NCI-H524 (cell line): ENCODE results near the gene AXDND1.
"Not testable (repeated sequence)": the region's sequence is repeated elsewhere in the genome, so short reads cannot be mapped to it uniquely, and the experiment has no call there.

ENCODE experiments used
- DNase-seq, 2 experiments: peaks; one replicate each; lab custom pipeline; 2025; lab: John Stamatoyannopoulos, UW

AXDND1 gene

DNA sequence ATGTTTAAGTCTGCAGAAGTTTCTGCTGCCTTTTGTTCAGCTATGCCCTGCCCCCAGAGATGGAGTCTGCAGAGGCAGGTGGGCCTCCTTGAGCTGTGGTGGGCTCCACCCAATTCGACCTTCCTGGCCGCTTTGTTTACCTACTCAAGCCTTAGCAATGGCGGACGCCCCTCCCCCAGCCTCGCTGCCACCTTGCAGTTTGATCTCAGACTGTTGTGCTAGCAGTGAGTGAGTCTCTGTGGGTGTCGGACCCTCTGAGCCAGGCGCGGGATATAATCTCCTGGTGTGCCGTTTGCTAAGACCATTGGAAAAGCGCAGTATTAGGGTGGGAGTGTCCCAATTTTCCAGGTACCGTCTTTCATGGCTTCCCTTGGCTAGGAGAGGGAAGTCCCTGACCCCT lies 99.9 kb downstream of the AXDND1 start:
- not testable (repeated sequence) for DNase-seq

DNA sequence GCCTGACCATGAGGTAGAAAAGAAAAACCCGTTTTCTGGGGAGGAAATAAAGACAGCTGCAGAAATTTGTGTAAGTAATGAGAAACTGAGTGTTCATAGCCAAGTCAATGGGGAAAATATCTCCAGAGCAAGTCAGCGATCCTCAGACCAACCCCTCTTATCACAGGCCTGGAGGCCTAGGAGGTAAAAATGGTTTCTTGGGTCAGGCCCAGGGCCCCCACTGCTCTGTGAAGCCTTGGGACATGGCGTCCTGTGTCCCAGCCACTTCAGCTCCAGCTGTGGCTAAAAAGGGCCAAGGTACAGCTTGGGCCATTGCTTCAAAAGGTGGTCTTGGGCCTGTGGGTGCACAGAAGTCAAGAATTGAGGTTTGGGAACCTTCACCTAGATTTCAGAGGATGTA lies 108.9 kb downstream of the AXDND1 start:
- no peak for DNase-seq

DNA sequence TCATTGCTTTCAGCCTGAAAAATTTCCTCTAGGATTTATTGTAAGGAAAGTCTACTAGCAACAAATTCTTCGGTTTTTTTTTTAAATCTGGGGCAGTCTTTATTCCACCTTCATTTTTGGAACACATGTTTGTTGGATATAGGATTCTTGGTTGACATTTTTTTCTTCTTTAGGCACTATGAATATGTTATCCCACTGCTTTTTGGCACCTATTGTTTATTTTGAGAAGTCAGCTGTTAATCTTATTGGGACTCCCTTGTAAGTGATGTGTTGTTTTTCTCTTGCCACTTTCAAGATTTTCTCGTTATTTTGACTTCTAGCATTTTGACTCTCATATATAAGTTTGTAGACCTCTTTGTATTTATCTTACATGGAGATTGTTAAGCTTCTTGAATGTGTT lies 110.7 kb downstream of the AXDND1 start:
- DNase-seq: no peak

DNA sequence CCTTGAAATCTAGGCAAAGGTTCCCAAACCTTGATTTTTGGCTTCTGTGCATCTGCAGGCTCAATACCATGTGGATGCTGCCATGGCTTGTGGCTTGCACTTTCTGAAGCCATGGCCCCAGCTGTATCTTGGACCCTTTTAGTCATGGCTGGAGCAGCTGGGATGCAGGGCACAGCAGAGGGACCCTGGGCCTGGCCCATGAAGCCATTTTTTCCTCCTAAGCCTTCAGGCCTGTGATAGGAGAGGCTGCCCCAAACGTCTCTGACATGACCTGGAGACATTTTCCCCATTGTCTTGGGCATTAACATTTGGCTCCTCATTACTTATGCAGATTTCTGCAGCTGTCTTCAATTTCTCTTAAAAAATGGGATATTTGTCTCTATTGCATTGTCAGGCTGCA lies 112.6 kb downstream of the AXDND1 start:
- no peak for DNase-seq

DNA sequence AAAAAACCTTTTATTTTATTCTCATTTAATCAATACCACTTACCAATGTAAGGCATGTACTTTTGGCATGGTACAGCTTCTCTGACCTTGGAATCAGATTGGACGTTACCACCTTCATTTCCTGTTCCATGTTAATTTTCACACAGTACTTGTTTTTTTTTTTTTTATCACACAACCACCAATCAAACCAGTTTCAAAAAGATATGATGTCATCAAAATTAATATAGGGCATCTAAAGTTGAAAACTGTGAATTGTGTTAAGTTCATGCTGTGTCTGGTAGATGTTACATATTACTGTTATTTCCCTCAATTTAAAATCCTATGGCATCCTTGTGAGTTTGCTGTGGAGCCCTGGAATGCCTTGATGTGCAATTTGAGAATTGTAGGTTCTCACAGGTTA lies 124.8 kb downstream of the AXDND1 start:
- DNase-seq: no peak

DNA sequence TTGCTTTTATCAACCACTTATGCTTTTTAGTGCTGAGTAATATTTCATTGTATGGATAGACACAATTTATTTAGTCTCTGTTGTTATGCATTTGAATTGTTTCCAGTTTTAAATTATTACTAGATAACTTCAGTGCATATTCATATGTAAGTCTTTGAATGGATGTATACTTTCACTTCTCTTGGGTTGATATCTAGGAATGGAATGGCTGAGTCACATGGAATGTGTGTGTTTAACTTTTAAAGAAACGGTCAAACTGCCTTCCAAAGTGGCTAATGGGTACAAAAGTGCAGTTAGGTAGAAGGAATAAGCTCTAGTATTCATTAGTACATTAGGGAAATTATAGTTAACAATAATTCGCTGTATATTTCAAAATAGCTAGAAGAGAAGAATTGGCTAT lies 127.6 kb downstream of the AXDND1 start:
- DNase-seq: no peak

DNA sequence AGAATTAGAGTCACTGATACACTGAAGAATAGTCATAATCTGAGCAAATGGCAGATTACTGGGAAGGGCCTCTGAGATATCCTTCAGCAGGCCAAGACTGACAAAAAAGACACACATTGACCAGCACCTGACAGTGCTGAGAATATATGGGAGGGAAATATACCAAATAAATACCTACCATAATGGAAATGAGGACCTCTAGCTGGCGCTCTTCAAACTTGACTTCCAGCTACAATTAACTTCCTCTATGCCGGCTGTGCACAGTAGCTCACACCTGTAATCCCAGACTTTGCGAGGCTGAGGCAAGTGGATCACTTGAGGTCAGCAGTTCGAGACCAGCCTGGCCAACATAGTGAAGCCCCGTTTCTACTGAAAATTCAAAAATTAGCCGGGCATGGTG lies 140.4 kb downstream of the AXDND1 start:
- DNase-seq: no peak

DNA sequence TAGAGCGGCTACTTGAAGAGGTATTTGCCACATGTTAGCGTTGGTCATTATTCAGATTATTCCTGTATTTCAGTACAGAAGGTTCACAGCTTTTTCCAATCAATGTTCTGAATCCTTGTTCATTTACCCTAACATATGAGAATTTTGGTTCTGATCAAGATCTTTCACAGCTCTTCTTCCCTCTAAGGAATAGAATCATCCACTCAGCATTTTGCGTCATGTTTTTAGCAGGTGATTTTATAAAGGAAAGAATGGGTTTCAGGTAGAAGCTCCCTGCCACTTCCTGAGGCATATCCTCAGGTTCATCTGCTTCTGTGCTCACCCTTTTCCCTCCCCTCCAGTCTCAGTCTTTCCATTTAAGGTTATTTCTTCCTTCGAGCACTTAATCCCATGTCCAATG lies 143.6 kb downstream of the AXDND1 start:
- DNase-seq: no peak

DNA sequence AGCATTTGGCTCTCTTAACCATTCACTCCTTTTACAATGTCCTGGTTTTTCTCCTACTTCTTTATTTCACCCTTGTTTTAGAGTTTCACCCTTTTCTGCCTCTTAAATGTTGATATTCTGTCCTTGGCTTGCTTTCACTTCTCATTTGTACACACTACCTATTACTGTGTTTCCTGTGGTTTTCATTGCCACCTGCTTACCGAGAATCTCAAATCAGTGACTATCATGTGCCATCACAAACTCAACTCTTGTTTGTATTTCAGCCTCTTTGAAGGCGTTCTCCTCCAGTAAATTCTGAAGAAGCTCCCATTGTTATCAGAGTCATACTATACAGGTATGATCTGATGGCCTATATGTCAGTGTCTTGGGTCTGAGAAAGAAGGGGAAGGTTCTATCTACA lies 144.3 kb downstream of the AXDND1 start:
- DNase-seq: no peak

DNA sequence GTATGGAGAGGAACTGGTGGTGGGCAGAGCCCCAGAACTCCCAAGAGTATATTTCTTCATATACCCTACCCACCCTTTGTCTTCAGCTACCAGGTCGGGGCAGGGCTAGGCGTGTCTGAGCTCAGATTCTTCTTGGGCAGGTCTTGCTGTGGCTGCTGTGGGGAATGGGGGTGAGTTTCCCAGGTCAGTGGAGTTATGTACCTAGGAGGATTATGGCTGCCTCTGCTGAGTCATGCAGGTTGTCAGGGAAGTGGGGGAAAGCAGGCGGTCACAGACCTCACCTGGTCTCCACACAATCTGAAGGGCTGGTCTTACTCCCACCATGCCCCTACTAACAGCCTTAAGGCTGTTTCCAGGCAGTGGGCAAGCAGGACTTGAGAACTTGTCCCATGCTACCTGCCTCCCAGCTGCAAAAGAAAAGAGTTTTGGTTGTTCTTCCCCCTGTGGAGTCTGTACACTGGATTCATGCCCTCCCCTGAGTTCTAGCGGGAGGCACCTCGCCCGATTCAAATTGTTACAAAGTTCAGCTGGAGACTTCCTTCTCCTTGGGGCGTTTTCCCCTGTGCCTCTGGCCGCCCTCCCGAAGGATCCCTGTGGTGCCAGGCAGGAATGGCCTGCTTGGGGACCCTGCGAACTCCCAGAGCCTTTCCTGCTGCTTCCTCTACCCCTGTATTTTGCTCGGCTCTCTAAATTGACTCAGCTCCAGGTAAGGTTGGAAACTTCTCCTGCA lies 151.4 kb downstream of the AXDND1 start:
- no peak for DNase-seq

DNA sequence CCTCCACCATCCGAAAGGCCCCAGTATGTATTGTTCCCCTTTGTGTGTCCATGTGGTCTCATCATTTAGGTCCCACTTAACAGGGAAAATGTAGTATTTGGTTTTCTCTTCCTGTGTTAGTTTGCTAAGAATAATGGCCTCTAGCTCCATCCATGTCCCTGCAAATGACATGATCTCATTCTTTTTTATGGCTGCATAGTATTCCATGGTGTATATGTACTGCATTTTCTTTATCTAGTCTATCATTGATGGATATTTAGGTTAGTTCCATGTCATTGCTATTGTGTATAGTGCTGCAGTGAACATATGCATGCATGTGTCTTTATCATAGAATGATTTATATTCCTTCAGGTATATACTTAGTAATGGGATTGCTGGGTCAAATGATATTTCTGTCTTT lies 152.8 kb downstream of the AXDND1 start:
- DNase-seq: not testable (repeated sequence)

DNA sequence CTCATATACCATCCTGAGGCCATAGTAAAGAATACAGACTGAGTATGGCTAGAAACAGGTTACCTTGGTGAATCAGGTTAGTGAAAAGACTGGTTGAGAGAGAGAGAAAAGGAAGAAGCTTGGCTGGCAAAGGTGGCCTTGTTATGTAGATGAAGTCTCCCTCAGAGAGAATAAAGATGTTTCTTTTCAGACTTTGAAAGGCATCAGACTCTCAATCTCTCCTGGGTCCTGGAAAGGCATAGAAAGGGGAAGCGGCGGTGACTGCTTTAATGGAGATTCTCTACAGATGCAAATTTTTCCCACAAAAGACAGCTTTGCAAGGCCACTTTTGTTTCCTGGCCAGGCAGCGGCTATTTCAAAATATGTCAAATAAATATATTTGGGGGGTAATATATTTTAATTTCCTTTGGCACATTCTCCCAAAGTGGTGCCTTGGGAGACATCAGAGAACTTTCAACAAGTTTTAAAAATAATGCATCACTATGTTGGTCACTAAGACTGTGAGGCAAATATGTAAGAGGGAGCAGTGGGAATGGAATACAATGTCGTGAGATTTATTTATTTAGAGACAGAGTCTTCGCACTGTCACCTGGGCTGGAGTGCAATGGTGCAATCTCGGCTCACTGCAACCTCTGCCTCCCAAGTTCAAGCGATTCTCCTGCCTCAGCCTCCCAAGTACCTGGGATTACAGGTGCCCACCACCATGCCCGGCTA lies 163.9 kb downstream of the AXDND1 start:
- no peak for DNase-seq

DNA sequence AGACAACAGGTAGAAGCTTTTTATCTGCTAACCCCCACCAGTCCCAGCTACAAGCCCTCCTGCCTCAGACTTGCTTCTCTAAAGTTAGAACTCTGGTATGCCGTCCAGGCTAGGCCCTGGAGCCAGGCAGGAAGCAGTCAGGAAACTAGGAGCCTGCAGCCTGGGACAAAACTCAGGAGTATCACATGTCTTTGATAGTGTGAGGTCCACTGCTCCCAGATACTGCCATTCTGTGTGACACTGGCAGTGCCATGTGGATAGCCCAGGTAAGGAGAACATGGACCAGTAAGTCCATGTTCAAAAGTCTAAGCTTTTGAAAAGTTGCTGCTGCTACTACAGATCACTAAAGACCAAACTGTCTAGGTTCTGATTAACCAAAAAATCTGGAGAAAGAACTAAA lies 164.6 kb downstream of the AXDND1 start:
- DNase-seq: no peak

DNA sequence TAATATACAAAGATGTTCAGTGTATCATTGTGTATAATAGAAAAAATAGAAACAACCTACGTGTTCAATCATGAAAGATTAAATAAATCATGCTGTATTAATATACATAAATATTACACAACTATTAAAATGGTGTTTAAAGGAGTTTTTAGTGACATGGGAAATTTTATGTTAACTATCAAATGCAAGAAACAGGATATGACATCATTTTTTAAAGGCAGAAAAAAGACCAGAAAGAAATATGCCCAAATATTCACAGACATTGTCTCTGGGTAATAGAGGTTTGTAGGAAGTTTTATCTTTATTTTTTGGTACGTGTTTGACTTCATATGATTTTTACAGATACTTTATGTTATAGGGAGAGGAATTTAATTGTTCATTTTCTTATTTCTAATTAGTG lies 176.0 kb downstream of the AXDND1 start:
- DNase-seq: no peak

DNA sequence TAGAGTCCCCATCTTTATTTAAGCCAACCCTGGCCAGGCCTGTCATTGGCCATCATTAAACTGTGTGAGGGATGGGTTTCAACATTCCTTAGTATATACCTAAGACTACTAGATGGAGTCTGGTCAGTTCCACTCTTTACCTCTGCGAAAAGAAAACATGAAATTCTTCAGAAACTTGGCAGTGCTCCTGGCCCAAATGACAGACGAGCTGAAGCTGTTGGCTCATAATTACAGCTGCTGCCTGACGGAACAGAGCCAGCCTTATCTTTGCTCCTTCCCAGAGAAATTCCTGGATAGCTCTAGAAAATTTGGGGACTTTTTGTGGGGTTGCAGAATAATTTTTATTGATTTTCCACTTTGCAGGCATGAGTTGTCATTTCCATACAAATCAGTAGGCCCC lies 179.6 kb downstream of the AXDND1 start:
- no peak for DNase-seq

DNA sequence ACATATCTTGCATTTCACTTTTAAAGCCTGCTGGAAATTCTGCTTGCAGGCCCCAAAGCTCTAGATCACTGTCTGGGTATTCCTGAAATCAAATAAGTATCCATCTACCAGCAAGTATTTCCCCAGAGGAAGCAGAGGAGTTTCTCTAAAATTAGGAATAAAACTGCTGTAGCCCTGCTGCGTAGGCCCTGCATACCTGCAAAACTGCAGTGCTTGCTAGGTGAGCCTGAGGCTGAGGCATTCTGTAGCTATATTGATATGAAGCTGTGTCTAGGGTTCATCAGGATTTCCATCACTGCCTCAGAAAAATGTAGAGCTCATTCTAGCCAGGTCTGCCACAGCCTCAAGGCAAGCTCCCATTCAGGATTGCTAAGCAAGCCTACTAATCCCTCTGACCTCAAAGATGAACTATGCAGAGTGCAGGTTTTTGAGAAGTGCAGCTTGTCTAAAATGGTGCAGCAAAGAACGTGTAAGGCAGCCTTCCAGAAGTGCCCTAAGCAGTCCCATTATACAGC lies 181.3 kb downstream of the AXDND1 start:
- DNase-seq: no peak

DNA sequence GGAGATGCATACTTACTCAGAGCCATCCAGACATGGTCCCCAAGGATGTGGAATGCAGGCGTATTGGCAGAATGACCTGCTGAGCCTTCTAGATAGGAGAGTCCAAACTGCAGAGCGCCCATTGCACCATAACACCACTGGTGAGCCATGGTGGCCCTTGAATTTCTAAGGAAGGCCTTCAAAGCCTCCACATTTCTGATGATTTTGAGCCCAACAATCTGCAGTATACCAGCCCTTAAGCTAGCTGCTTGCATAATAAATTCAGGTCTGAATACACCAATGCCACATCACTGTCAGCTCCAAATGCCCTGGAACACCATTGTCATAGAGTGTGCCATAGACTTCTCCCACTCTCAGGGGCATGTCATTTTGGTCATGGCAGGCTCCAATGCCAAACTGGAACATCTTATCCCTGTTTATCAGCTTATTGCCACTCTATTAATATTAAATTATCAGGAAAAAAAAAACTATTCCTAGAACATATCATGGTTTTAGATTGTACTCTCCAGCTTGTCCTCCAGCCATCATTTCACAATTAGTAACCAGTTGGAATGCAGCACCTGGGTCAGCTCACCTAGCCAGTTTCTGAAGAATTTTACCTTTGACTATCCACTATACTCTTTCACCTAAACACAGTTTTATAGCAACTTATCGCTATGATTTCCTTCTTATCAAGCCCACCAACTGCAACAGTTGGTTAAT lies 183.0 kb downstream of the AXDND1 start:
- DNase-seq: no peak

DNA sequence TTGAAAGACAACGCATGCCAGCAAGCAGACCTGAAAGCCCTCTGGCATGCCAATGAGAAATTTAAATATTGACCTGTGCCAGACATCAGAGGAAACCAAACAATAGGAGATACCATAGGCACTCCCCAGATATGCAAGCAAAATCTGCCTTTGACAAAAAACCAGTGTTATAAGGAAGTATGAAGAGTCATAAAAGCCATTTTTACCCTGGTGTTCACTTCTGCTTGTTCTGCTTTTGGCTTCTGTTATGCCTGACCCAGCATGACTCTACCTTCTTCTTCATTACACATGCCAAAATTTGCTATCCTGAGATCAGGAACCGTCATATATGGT lies 183.6 kb downstream of the AXDND1 start:
- DNase-seq: no peak

DNA sequence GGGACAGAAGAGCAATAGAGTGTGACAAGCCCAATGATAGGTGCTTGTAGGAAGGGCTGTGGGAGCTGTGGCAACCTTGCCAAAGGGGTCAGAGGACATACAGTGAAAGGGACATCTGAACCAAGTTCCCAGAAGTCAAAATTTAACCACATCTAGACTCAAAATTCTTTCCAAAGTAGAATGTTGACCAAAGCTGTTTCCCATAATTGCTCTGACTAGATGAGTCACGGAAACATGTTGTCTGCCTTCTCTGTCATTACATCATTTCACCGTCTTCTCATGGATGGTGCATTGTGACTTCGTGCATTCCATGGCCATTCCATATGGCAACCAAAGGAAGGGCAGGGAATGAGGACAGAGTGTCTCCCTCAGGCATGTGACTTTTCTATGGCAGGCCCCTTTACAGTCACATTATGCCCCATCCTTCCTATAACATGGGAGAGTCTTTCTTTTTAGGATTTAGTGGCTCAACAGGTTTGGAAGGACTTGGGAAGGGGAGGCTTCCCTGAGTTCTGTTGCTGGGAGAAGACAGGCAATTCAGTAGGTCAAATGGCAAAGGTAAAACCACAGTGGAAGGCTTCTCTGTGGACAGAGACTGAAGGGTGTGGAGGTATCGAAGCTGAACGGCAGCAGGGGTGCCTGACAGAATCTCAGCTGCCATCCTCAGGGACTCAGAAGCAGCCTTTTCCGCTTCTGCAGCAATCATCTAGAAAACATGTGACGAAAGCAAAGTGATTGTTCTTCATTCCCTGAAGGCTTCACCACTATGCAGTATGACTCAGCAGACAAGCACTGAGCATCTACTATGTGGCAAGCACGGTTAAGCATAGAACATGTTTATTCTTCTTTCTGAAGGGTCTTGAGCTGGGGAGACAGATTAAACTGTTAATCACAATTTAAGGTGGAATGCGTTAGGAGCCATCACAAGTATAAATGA lies 185.2 kb downstream of the AXDND1 start:
- no peak for DNase-seq

DNA sequence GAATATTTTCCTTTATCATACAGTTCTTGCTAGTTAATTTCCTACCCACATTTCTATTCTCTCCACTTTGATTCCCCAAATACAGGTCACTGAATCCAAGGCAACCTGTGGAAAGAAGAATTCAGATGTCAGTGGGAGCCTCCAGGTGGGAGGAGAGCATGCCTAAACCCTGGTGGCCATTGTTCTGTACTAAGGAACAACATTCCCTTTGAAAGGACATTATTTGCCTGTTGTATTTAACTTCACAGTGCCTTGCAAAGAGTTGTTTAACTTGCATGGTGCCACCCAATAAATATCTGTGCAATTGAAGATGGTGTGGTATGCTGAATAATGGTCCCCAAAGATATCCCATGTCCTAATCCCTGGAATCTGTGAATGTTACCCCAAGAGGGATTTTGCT lies 188.7 kb downstream of the AXDND1 start:
- DNase-seq: no peak

DNA sequence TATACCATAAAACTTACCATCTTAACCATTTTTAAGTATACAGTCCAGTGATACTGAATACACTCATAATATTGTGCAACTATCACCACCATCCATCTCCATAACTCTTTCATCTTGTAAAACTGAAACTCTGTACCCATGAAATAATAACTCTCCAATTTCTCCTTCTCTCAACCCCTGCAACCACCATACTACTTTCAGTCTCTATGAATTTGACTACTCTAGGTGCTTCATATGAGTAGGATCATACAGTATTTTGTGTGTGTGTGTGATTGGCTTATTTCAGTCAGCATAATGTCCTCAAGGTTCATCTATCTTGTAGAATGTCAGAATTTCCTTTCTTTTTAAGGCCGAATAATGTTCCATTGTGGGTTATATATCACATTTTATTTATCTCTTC lies 192.3 kb downstream of the AXDND1 start:
- DNase-seq: no peak
